HS-27A (cell line): ENCODE measurements around the gene ARSB.
"Not testable (repeated sequence)": the region's sequence is repeated elsewhere in the genome, so short reads cannot be mapped to it uniquely, and the experiment has no call there.

Source experiments
- DNase-seq: peaks from one replicate; pipeline ENCODE4 v3.0.0-alpha.2; 2012; ENCODE audit warnings: low read depth, missing footprints

The ARSB gene

DNA sequence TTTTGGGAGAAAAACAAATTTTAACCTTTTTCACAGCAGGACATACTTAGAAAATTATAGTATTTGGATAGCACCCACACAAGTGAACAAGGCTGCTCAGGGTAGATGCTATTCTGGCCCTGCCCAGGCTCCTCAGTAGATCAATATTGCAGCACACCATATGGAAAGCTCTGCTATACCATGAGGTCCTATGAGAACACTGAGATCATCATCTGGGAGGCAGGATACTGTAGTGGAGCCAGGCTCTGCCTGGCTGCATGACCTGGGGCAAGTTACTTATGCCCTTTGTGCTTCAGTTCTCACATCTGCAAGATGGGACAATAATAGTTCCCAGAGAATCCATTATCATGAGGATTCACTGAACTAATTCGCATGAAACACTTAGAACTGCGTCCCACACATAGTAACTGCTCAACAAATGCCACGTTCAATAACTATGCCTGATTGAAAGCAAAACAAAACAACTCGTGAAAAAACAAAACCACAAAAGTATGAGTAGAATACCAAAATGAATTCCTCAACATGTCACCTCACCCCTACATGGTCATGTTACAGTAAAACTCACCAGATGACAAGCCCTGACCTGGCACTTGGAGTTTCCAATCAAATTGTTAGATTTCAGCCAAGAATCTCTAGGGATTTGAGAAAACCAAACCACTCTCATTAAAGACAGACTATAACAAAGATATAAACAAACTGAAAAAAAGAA is 31.9 kb downstream of the ARSB start:
- no peak for DNase-seq

DNA sequence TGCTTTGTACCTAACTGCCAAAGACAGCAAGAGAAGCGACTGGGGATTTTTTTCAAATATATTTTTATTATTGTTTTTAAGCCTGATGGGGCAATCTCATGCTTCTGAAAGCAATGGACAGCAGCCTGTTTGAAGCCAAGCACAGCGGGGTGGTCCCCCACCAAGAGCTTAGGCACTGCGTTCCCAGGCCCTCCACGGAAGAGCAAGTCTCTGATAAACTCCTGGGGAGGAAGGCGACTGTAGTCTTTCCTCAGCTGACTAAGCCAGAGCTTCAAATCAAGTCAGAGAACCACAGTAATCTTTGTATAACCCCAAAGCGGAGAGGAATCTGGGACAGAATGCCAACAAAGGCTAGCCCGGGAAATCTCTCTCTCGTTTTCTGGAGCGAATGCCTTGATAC is 54.4 kb downstream of the ARSB start:
- no peak for DNase-seq

DNA sequence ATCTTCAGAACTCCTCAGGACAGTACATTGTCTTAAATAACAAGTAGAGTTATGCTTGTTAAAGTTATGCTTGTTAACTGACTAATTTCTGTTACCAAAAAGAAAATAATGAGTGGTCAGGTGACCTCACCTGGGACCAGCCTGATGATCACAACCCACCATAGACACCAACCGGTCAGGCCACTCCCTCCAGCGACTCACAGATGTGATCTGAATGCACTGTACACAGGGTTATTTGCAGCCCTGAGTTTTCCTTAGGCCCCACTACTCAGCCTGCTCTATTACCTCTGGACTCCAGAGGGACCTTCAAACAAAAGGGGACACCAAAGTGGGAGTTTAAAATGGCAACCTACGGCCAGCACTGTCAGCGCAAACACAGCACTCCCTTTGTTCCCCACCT is 55.3 kb downstream of the ARSB start:
- DNase-seq, result no peak

DNA sequence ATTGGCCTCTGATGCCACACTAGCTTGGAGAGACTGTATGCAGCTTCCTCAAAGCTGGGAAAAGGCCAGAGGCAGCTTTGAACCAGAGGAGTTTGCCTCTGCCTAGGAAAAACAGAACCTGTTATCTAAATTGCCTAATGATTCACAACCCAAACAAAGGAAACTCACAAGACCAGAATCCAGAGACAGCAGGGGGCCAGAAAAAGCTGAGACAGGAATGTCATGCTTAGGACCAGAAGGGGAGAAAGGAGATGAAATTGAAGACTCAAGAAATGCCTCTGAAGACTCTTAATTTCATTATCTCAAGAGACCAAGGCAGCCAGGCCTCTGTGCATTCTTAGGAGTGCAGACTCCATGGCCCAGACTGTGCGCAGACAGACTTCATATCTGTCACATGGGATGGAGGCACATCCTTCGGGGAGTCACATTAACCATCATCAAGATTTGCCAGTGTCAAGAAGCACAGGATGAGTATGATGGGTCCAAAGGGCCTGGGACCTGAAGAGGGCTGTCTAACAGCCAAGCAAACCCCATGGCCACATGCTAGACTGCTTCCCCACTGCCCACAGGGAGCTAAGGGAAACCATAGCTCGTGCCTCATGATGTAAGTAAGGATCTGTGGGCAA is 57.3 kb downstream of the ARSB start:
- no peak for DNase-seq

DNA sequence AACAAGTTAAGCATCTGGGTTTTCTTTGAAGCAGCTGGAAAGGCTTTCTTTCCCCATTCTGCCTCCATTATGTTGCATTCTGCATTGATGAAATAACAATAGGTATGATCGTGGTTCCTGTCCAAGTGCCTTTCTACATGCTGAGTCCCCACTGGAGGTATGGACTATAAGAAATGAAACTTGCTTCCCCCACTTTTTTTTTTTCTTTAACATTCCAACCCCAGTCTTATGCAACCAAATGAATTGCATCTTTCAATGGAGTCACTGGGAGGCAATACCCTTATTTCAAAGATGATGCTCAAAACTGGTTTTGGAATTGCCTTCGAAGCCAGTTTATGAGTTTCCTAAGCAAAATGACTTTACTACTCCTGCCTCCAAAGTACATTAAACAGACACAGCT is 58.9 kb downstream of the ARSB start:
- DNase-seq, result no peak

DNA sequence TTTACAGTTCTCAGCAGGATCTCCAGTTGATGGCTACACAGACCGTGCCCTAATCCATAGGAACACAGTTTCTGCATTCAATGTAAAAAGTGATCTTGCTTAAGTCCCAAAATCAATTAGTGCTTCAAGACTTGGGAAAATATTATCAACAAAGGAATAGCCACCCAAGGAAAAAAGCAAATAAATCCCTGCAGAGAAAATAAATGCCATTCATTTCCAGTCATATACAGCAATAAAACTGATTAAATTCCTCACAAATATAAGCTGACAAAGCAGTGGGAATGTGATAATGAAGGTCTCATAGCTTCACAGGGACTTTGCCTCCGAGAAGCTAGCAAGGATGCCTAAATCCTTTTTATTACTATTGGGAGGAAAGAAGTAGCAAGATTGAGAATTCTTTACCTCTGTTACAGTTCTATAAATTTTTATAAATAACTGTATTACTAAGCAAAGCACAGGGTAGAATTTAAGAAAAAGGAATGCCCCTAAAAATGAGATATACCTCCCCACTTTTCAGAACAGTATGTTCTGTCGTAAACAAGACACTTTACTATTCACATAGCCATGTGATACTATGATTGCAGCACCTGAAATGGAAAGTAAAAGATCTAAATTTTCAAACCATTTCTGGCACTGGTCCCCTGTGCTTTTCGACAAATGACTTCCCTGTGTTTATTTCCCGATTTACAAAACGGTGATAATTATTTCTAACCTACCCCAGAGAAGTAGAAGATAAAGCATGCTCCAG is 59.8 kb downstream of the ARSB start:
- no peak for DNase-seq

DNA sequence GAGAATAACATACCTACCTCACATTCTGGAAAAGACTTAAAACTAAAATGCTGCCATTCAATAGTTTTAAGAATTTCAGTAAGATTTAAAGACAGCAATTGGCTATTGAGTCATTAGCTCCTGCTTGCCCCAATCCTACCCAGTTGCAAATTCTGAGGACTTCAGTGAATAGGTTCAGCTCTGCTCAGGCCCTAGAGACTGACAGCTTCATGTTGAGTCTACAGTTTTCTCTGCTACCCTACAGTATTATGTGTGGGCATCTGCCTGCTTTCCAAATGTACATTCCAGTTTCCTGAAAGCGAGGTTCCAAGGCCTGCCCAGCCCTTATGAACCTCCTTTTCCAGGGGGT is 61.5 kb downstream of the ARSB start:
- no peak for DNase-seq

DNA sequence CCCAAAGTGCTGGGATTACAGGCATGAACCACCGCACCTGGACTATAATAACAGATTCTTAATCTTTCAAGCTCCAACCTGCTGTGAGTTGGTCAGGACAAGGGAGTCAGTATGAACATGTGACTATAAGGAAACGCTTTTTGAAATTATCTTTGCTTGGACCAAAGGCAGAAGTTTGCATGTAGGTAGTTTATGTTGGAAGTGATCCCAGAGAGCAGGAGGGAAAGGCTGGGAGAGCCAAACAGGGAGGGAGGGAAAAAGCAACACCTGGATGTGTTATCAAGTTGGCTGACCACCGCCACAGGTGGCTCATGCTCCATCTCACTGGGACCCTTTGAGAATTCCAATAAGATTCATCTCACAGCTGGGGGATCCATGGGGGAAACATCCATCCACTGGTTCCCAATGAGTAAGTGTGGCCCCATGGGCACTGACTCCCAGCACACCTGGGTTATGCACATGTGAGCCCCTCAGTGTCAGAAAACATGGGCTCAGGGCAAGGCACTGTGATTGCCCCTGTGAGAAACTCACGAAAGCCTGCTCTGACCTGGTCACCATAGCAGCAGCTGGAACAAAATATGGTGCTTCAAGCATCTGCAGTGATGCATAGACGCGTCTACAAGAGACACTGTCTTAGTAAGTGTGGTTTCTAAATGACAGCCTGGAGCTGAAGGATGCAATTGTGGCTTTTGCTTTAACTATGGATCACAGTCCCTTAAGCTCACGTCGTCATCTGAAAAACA is 62.1 kb downstream of the ARSB start:
- no peak for DNase-seq

DNA sequence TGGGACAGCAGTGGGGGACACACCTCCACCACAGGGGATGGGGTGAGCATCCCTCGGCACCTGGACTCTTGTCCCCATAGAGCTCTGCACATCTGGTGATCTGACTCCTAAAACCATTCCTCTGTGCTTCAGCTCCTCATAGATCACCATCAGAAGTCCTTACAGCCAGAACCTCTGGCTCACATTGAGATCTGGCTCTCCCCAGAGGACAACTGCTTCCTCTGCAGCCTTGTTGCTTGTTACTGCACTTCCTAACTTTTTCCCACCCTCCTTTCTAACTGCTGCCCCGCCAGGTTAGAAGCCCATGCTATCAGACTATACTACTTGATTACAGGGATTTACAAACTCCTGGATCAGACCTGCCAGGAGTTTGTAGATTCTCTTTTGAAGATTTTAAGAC is 64.5 kb downstream of the ARSB start:
- no peak for DNase-seq

DNA sequence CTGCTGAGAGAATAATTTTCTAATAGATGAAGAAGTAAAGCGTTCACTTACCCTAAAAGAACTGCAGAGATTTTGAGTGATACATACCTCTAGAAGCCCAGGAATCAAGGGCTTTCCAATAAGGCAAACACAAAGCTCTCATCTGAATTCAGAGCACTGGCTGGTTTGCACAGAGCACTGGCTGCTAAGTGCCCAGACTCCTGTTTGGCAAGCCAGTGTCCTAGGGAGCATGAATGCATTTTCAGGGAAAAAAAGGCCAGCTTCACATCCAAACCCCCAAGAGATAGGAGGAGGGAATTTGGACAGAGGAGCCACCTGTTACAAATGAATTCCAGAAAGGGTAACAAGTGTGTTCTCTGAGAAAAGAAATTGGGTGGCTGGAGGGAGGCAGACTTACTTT is 65.3 kb downstream of the ARSB start:
- no peak for DNase-seq

DNA sequence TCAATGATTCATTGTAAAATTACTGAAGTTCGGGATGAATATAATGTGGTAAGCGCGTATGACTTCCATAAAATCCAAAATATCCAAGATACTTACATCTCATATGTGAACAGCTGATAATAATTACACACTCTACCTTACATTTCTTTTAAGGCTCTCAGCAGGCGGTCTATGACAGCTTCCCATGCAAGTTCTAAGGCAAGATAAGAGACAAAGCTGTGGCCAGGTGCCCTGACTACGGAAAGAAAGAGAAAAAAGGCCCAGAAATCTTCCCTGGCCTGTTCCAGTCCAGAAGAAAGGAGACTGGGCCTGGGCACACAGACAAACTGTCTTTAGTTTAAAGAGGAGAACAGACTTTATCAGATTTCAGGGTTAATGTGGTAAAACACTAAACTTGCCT is 69.1 kb downstream of the ARSB start:
- DNase-seq, result no peak

DNA sequence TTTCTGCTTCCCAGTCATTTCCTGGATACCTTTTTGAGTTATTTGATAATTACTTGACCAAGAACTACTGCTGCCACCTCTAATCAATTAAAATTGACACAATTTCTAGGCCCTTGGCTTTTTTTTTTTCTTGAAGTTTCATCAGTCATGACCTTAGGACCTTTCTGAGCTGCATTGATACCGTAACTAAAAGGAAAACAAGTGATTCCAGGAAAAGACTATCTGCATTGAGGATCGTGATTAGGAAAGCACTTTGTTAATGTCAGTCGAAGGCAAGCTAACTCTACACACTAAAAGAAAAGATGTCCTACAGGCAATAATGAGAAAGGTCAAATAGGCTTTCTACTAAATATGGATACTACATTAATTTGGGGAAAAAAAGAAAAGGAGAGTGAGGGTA is 69.9 kb downstream of the ARSB start:
- DNase-seq, result no peak

DNA sequence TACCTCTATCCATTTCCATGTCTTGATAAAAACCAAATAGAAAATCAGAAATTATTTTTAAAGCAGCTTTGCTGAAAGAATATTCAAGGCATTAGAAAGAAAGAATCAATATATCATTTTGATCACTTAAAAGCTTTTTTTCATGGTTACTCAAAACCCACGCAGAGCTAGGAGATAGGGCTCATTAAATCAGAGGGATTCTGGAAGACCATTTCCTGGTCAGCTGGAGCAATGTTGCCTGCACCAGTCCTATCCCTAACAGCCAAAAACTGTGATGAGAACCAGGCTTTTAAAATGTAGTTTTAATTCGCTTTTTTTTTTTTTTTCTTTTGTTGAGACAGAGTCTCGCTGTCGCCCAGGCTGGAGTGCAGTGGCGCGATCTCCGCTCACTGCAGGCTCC is 72.3 kb downstream of the ARSB start:
- no peak for DNase-seq

DNA sequence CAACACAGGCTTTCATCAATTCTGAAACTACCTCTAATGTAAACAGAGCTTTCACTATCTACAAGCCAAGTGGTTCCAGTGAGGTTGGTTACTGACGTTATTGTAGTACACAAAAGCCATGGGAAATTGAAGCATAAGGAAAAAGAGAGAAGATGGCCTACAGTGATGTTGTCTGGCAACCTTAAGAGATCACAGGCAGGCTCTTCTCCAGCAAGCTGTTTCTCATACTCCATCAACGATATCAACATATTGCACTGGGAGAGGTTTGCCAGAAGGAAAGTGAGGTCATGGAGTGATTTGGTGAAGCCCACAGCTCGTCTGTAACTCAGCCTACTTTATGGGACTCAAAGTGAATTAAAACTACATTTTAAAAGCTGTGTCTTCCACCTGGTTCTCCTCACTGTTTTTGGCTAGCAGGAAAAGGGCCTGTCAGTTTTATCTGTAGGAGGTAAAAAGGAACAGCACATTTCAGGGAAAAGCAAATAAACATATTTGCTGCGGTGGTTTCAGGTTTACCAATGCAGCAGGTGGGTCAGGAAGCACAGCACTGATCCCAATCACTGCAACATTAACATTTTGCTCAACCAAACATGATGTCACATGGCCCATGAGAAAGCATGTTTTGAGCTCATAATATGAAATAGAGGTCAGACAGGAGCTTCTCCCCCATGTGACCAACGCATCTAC is 72.9 kb downstream of the ARSB start:
- no peak for DNase-seq

DNA sequence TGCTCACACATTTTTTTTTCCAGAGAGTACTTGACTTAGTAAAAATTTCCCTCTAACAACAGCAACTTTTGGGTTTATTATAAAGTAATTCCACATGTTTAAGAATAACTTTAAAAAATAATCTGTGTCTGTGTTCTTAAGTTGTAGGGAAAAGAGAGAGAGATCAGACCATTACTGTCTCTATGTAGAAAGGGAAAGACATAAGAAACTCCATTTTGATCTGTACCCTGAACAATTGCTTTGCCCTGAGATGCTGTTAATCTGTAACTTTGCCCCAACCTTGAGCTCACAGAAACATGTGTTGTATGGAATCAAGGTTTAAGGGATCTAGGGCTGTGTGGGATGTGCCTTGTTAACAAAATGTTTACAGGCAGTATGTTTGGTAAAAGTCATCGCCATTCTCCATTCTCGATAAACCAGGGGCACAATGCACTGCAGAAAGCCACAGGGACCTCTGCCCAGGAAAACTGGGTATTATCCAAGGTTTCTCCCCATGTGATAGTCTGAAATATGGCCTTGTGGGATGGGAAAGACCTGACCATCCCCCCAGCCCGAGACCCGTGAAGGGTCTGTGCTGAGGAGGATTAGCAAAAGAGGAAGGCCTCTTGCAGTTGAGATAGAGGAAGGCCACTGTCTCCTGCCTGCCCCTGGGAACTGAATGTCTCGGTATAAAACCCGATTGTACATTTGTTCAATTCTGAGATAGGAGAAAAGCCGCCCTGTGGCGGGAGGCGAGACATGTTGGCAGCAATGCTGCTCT is 75.7 kb downstream of the ARSB start:
- not testable (repeated sequence) for DNase-seq

DNA sequence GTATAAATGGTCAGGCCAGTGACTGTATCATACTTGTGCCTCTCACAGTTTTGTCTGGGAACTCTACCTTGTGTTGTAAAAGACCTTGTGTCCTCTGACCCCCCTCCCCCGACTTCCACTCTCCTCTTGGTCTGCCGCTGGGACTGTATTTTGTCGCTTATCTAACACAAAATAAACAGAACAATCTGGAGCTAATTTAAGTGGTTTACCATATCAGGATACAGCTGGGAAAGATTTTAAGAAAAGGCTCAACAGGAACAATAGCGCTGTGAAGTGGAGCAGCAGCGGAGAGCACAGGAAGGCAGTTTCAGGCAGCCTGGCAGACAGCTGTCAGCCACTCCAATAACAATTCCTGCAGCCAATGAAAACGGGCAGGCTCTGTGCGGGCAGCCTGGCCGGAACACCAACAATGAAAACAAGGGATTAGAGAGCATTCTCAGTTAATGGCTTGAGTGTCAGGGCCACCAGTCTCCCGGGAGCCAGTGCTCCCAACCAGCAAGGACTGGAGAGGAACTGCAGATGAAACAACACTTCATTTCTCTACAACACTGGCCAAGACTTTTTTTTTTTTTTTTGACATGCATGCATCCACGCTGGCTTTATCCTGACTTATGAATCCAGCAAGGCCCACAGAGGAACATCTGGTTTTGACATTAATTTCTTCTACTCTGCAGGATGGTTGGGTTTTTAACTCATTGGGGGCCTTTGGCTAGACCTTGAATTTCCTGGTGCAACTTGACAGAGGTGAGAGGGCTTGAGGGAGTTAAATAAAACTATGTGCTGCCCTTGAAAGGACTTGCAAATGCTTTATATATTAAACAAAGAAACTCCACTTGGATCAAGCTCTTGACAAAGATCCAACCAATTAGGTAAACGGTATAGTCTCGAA is 76.7 kb downstream of the ARSB start:
- no peak for DNase-seq

DNA sequence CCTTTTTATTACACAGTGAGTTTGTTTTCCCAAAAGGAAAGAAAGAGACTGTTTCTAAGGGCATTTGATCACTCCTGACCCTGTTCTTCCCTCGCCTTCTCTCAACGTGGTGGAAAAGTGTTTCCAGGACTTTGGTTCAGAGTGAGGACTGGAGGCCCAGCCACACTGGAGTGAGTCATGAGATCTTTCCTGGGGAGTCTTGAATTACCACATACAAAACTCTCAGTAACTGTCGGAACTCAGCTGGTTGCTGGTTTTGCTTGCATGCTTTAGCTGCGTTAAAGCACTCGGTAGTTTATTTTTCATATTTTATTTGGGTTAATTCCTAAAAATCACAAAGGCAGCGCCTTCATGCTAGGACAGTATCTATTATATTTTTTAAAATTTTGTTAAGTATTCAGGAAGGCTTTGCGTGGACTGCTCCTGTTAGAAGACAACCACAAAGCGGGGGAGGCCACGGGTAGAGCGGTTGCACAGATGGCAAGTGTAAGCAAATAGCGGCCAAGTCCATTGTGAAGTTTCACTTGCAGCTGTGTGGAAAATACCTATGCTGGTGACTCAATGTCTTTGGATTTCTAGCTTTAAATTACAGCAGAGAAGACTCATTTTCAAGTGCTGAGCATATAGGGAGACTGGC is 77.7 kb downstream of the ARSB start:
- DNase-seq, result peak; percentile 39

DNA sequence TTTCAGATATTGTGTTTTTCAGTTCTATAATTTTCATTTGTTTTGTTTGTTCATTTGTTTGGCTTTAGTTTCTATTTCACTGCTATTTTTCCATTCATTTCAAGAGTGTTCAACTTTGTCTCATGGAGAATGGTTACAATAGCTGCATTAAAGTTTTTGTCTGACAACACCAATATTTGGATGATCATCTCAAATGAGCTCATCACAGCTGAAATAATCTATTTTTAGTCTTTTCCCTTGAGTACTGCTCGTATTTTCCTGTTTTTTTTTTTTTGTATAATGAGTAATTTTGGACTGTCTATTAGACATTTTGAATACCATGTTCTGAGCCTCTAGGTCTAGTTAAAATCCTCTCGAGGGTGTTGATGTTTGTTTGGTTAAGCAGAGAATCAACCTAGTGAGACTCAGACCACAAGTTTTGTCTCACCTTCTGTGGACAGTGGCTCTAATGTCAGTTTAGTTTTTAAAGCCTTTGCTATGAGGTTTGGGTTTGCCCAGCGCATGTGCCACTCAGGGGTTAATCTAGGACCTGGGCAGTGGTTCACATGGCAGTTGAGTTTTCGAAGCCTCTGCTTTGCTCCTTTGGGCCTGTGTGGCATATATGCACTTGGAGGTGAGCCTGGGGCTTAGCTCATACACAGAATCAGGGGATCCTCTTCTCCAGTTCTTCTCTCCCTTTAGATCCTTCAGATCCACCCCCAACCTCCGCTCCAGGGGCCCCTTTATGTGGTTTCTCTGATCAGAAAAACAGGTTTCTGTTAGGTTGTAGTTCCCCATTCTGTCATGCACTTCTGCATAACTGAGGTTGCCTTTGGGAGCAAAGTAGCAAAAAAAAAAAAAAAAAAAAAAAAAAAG is 79.8 kb downstream of the ARSB start:
- no peak for DNase-seq

DNA sequence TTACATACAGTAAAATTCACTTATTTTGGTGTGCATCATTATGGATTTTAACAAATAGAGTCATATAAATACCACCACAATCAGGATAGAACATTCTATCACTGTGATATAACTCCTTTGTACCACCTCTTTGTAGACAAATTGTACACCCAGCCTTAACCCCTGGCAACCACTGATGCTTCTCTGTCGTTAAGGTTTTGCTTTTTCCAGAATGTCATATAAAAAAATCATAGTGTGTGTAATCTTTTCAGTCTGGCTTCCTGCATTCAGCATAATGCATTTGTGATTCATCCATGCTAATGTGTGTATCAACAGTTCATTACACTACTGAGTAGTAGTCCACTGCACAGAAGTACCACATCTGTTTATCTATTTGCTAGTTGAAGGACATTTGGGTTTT is 81.2 kb downstream of the ARSB start:
- no peak for DNase-seq
